A549 (cell line): ENCODE data around the gene GMEB2. TPM values are rescaled to one million over a fixed set of nuclear protein-coding genes. Genes with fewer than 3 reads are reported as not detected.

Experiments used
- ATAC-seq, 2 experiments: fragments of 200-7000 bp in 1 of 2; fragments of >200 bp in 1 of 2; cut with Nextera tagmentation in 1 of 2; cut with Tn5 transposase in 1 of 2; 3 replicates each; pipeline versions ENCODE4 v1.8.0 to v1.9.1; 2018 to 2020; ENCODE audit warnings: mild to moderate bottlenecking in 1 of 2, moderate library complexity in 1 of 2
- CTCF ChIA-PET: fragments of 300-600 bp; sonication (Branson Sonifier 250); formaldehyde crosslinking; extraction: SDS; loops from one replicate; lab custom pipeline; 2021; ENCODE audit warnings: antibody characterized with exemption, inconsistent platforms; lab: Yijun Ruan, JAX
- POLR2A ChIA-PET: fragments of 350-600 bp; formaldehyde crosslinking; extraction: SDS; loops from one replicate; lab custom pipeline; 2021; ENCODE audit warnings: antibody characterized with exemption, inconsistent platforms; lab: Yijun Ruan, JAX
- DNase-seq, 2 experiments: peaks; one replicate each; pipeline versions ENCODE4 v3.0.0 to v3.0.0-alpha.2; 2011 to 2016; ENCODE audit warnings: low read depth in 1 of 2, low spot score in 1 of 2
- FAIRE-seq: peaks from 2 replicates; lab custom pipeline; 2011; peaks lifted over from hg19 to GRCh38; lab: Jason Lieb, UNC
- H3K27ac ChIP-seq, 2 experiments: fragments of >200 bp; sonication (Bioruptor Twin); formaldehyde crosslinking; 3 replicates each; pipeline ENCODE4 v1.5.1; 2016 to 2017
- H3K4me1 ChIP-seq: fragments of >200 bp; sonication (Bioruptor Twin); formaldehyde crosslinking; 3 replicates; pipeline ENCODE4 v1.6.1; 2016
- H3K4me2 ChIP-seq: fragments of >200 bp; sonication (Bioruptor Twin); formaldehyde crosslinking; 3 replicates; pipeline ENCODE4 v1.6.1; 2016
- H3K4me3 ChIP-seq: fragments of >200 bp; sonication (Bioruptor Twin); formaldehyde crosslinking; 3 replicates; pipeline ENCODE4 v1.5.1; 2016
- H3K9me3 ChIP-seq: fragments of >200 bp; sonication (Bioruptor Twin); formaldehyde crosslinking; 3 replicates; pipeline ENCODE4 v1.6.1; 2016
- BHLHE40 ChIP-seq: IDR thresholded peaks from 2 replicates; pipeline ENCODE4 v1.6.1; 2012; ENCODE audit warnings: low read depth, low read length, inconsistent platforms
- CBX2 ChIP-seq: fragments of 200-600 bp; sonication (generic); IDR thresholded peaks from 2 replicates; pipeline ENCODE4 v1.6.1; 2016; ENCODE audit warnings: low read depth, mild to moderate bottlenecking, borderline replicate concordance
- CBX8 ChIP-seq: fragments of 200-600 bp; sonication (generic); IDR thresholded peaks from 2 replicates; pipeline ENCODE4 v1.6.1; 2016
- CEBPB ChIP-seq, 2 experiments: fragments of >200 bp in 1 of 2; sonication (Bioruptor Twin) in 1 of 2; formaldehyde crosslinking in 1 of 2; IDR thresholded peaks; 2 replicates each; pipeline ENCODE4 v1.6.1; 2012 to 2016
- EHF ChIP-seq: fragments of 250-450 bp; sonication (Bioruptor Pico); IDR thresholded peaks from 2 replicates; pipeline ENCODE4 v1.5.0; 2020; ENCODE audit warnings: mild to moderate bottlenecking
- EP300 ChIP-seq, 2 experiments: fragments of >200 bp; sonication (Bioruptor Twin); formaldehyde crosslinking; IDR thresholded peaks; 2 replicates in 1 of 2; 3 replicates in 1 of 2; pipeline ENCODE4 v1.6.1; 2016 to 2017
- FOSB ChIP-seq: fragments of 250-450 bp; sonication (Bioruptor Pico); IDR thresholded peaks from 2 replicates; pipeline ENCODE4 v1.5.0; 2020; ENCODE audit warnings: mild to moderate bottlenecking, moderate library complexity
- GATA3 ChIP-seq: IDR thresholded peaks from 2 replicates; pipeline ENCODE4 v1.6.1; 2012; ENCODE audit warnings: borderline replicate concordance
- HOXA7 ChIP-seq: fragments of 250-450 bp; sonication (Bioruptor Pico); IDR thresholded peaks from 2 replicates; pipeline ENCODE4 v1.5.0; 2020; ENCODE audit warnings: mild to moderate bottlenecking, moderate library complexity
- HOXB5 ChIP-seq: fragments of 250-450 bp; sonication (Bioruptor Pico); IDR thresholded peaks from 2 replicates; pipeline ENCODE4 v1.5.0; 2020; ENCODE audit warnings: mild to moderate bottlenecking, moderate library complexity
- JUNB ChIP-seq: fragments of >200 bp; sonication (Bioruptor Twin); formaldehyde crosslinking; IDR thresholded peaks from 2 replicates; pipeline ENCODE4 v1.6.1; 2016
- KDM1A ChIP-seq: fragments of 200-600 bp; sonication (generic); IDR thresholded peaks from 2 replicates; pipeline ENCODE4 v1.6.1; 2016; ENCODE audit warnings: low read depth, mild to moderate bottlenecking
- MAFK ChIP-seq: fragments of 450-650 bp; IDR thresholded peaks from 2 replicates; pipeline ENCODE4 v1.6.1; 2014; ENCODE audit not compliant: partially characterized antibody
- NFE2L2 ChIP-seq: fragments of 150-350 bp; conservative IDR thresholded peaks from 2 replicates; pipeline ENCODE4 v1.6.1; 2014; ENCODE audit warnings: low read length
- NPAS2 ChIP-seq: fragments of 250-450 bp; sonication (Bioruptor Pico); IDR thresholded peaks from 2 replicates; pipeline ENCODE4 v1.8.0; 2022; ENCODE audit warnings: mild to moderate bottlenecking, moderate library complexity, borderline replicate concordance
- NR3C1 ChIP-seq: fragments of >200 bp; sonication (Bioruptor Twin); formaldehyde crosslinking; IDR thresholded peaks from 3 replicates; pipeline ENCODE4 v1.6.1; 2017
- POLR2A ChIP-seq: IDR thresholded peaks from 2 replicates; pipeline ENCODE4 v1.6.1; 2012; ENCODE audit warnings: mild to moderate bottlenecking, low read length
- TFCP2L1 ChIP-seq: fragments of 250-450 bp; sonication (Bioruptor Pico); IDR thresholded peaks from 2 replicates; pipeline ENCODE4 v1.5.0; 2021; ENCODE audit warnings: mild to moderate bottlenecking
- USF2 ChIP-seq: fragments of 450-650 bp; IDR thresholded peaks from 2 replicates; pipeline ENCODE4 v1.6.1; 2014; ENCODE audit warnings: antibody characterized with exemption
- ZFP36 ChIP-seq: fragments of 450-650 bp; IDR thresholded peaks from 2 replicates; pipeline ENCODE4 v1.6.1; 2014; ENCODE audit warnings: borderline replicate concordance; ENCODE audit not compliant: partially characterized antibody
- ZNF302 ChIP-seq: fragments of 250-450 bp; sonication (Bioruptor Pico); IDR thresholded peaks from 2 replicates; pipeline ENCODE4 v1.9.0; 2021; ENCODE audit warnings: inconsistent platforms, mild to moderate bottlenecking, moderate library complexity
- WGBS: methylation state at CpG from one replicate; pipeline ENCODE4 v1.1.6; 2017; ENCODE audit errors: missing lambda C conversion rate; 5-methylcytosine and 5-hydroxymethylcytosine counted together
- polyA plus RNA-seq, 4 experiments: library from polyadenylated mRNA; depleted of rRNA in 3 of 4; stranded (reverse); fragments of >200 nt; fragmentation: RNase III in 1 of 4; extraction: RNeasy Plus Mini Kit Qiagen cat#74134 plus additional on column Dnase treatment in 1 of 4; gene quantifications; 2 replicates in 3 of 4; 3 replicates in 1 of 4; pipeline ENCODE4 v1.2.3, GENCODE V29; 2011 to 2017
- TF ChIP-seq, protein P1 (sequence below): fragments of 250-450 bp; sonication (Bioruptor Pico); IDR thresholded peaks from 2 replicates; pipeline ENCODE4 v1.5.0; 2020; ENCODE audit warnings: low read depth, mild to moderate bottlenecking, moderate library complexity
- TF ChIP-seq, protein P2 (sequence below): fragments of 150-350 bp; IDR thresholded peaks from 2 replicates; pipeline ENCODE4 v1.6.1; 2014; ENCODE audit warnings: low read depth, mild to moderate bottlenecking, low read length
- TF ChIP-seq, protein P3 (sequence below): IDR thresholded peaks from 2 replicates; pipeline ENCODE4 v1.6.1; 2012; ENCODE audit warnings: low read depth, borderline replicate concordance
- TF ChIP-seq, protein P4 (sequence below): IDR thresholded peaks from 2 replicates; pipeline ENCODE4 v1.6.1; 2012

The GMEB2 gene
- polyA plus RNA-seq, 2 of the 4 experiments (the other 2 are of a cell fraction): 6.5 to 6.8 TPM

- no peak for TF ChIP-seq ZNF302 (CRISPR knock-in tag)
- TF ChIP-seq, all 56 proteins: peak for 0
Measured at GRCh38 chr20:63611646-63612045, 15.3 kb downstream of the GMEB2 start (continued).

- H3K9me3 ChIP-seq: no peaks in the 10 kb centered on the region
- FAIRE-seq: no peak
- TF ChIP-seq POLR2A: no peak
- TF ChIP-seq JUNB: no peak
- TF ChIP-seq HOXA7 (CRISPR knock-in tag): no peak
- TF ChIP-seq, protein P1, sequence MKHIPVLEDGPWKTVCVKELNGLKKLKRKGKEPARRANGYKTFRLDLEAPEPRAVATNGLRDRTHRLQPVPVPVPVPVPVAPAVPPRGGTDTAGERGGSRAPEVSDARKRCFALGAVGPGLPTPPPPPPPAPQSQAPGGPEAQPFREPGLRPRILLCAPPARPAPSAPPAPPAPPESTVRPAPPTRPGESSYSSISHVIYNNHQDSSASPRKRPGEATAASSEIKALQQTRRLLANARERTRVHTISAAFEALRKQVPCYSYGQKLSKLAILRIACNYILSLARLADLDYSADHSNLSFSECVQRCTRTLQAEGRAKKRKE (CRISPR knock-in tag): no peak
- TF ChIP-seq FOSB: no peak
- no peak for TF ChIP-seq HOXB5 (CRISPR knock-in tag)
- no peak for TF ChIP-seq NR3C1
- no peak for TF ChIP-seq NFE2L2
- TF ChIP-seq KDM1A: no peak
- H3K27ac ChIP-seq: no peak overlapping the region
- no peak overlapping the region for H3K4me2 ChIP-seq
- CTCF ChIA-PET: interaction anchor here (1.2 to 2.0 kb wide), 2 partner anchors 14 to 114 kb away, joined by 3 to 6 read pairs; no protein-coding TSS in a partner anchor
- H3K4me1 ChIP-seq: no peaks in the 10 kb centered on the region
- WGBS: 88% methylated on average over 14 of the region's 17 CpGs
- DNase-seq: no peak
- ATAC-seq: no peak
- H3K4me3 ChIP-seq: no peak overlapping the region
- POLR2A ChIA-PET: no interaction called here
Measured at GRCh38 chr20:63610581-63611435, 16.1 kb downstream of the GMEB2 start.

DNA sequence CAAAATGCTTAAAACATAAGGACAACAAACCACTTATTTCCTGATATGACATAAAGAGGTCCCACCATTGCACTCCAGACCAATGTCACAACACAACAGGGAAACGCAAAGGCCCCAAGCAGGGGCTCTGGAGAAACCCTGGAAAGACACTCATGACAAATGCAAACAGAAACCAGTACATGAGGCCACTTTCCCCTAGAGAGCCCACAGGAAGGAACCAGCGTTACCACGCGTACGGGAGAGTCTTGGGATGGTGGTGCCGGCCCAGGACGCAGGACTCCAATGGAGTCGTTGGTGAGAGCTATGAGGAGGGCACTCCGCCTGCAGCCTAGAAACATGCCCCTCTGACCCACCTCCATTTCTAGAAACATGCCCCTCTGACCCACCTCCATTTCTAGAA, 20.2 kb downstream of the GMEB2 start:
- CTCF ChIA-PET: no interaction called here
- no peaks in the 10 kb centered on the region for H3K4me1 ChIP-seq
- H3K27ac ChIP-seq: no peak overlapping the region
- no peak overlapping the region for H3K4me3 ChIP-seq
- no peaks in the 10 kb centered on the region for H3K9me3 ChIP-seq
- no peak for ATAC-seq
- TF ChIP-seq EHF (CRISPR knock-in tag) (no peak), CBX8 (no peak), NPAS2 (CRISPR knock-in tag) (no peak), NR3C1 (no peak), TFCP2L1 (CRISPR knock-in tag) (no peak), EP300 (IDR thresholded peaks at IDR 0.05) (no peak)
- WGBS: 95% methylated on average over 9 of the region's 9 CpGs
- POLR2A ChIA-PET: interaction anchor here (0.7 kb wide), 1 partner anchor 21 kb away, joined by 3 read pairs; no protein-coding TSS in a partner anchor
- no peak overlapping the region for H3K4me2 ChIP-seq
- FAIRE-seq: no peak
- DNase-seq: no peak

GRCh38 chr20:63602321-63602720, 24.6 kb downstream of the GMEB2 start:
- ChIA-PET CTCF (interaction anchor here (0.7 to 1.5 kb wide), 2 partner anchors 65 to 352 kb away, joined by 4 to 6 read pairs; partner anchors contain the start of gene PTK6), POLR2A (no interaction called here)
- DNase-seq (no peak), FAIRE-seq (no peak), ATAC-seq (no peak)
- Histone ChIP-seq H3K4me3 (no peak overlapping the region), H3K4me2 (no peak overlapping the region), H3K4me1 (no peaks in the 10 kb centered on the region), H3K27ac (no peak overlapping the region), H3K9me3 (no peaks in the 10 kb centered on the region)
- TF ChIP-seq MAFK: no peak
- no peak for TF ChIP-seq CEBPB (IDR thresholded peaks at IDR 0.05)
- TF ChIP-seq FOSB: no peak
- TF ChIP-seq, protein P1 (CRISPR knock-in tag): no peak
- TF ChIP-seq, protein P2, sequence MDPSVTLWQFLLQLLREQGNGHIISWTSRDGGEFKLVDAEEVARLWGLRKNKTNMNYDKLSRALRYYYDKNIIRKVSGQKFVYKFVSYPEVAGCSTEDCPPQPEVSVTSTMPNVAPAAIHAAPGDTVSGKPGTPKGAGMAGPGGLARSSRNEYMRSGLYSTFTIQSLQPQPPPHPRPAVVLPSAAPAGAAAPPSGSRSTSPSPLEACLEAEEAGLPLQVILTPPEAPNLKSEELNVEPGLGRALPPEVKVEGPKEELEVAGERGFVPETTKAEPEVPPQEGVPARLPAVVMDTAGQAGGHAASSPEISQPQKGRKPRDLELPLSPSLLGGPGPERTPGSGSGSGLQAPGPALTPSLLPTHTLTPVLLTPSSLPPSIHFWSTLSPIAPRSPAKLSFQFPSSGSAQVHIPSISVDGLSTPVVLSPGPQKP: no peak
- TF ChIP-seq BHLHE40: no peak
- TF ChIP-seq, protein P3, sequence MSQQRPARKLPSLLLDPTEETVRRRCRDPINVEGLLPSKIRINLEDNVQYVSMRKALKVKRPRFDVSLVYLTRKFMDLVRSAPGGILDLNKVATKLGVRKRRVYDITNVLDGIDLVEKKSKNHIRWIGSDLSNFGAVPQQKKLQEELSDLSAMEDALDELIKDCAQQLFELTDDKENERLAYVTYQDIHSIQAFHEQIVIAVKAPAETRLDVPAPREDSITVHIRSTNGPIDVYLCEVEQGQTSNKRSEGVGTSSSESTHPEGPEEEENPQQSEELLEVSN: no peak
- TF ChIP-seq CBX2: no peak
- TF ChIP-seq HOXB5 (CRISPR knock-in tag): no peak
- TF ChIP-seq USF2: no peak
- TF ChIP-seq GATA3: no peak
- no peak for TF ChIP-seq ZNF302 (CRISPR knock-in tag)
- no peak for TF ChIP-seq POLR2A
- TF ChIP-seq ZFP36: no peak
- TF ChIP-seq, protein P4, sequence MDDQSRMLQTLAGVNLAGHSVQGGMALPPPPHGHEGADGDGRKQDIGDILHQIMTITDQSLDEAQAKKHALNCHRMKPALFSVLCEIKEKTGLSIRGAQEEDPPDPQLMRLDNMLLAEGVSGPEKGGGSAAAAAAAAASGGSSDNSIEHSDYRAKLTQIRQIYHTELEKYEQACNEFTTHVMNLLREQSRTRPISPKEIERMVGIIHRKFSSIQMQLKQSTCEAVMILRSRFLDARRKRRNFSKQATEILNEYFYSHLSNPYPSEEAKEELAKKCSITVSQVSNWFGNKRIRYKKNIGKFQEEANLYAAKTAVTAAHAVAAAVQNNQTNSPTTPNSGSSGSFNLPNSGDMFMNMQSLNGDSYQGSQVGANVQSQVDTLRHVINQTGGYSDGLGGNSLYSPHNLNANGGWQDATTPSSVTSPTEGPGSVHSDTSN: no peak
- no peak for TF ChIP-seq TFCP2L1 (CRISPR knock-in tag)
- WGBS: 82% methylated on average over 2 of the region's 3 CpGs
